ENCODE measurements around the gene DNM1. TPM values are rescaled to one million over a fixed set of nuclear protein-coding genes. Genes with fewer than 3 reads are reported as not detected.
A peak's percentile ranks its signal among the peaks of the same experiment; 100 is the strongest.

DNM1 gene
- total and polyA plus RNA-seq, 10 of the 15 experiments (the other 5 are each of a cell fraction or from before 2014, with no cell fraction given), result 0.06 to 0.67 (median 0.19) TPM; not detected in 3

- TF ChIP-seq IRF4 (IDR thresholded peaks at IDR 0.05; ENCODE audit: low read depth, low read length) (no peak), ZNF384 (IDR thresholded peaks at IDR 0.05; ENCODE audit: borderline replicate concordance, low read depth, low read length) (no peak), STAT3 (IDR thresholded peaks at IDR 0.05; ENCODE audit: low read depth, low read length) (no peak), SUZ12 (IDR thresholded peaks at IDR 0.05; ENCODE audit: unreplicated experiment) (peak; percentile 59), PBX3 (IDR thresholded peaks at IDR 0.05; ENCODE audit: insufficient replicate concordance, low read depth, low read length) (no peak), PRDM15 (CRISPR knock-in tag; IDR thresholded peaks at IDR 0.05) (no peak), NFXL1 (IDR thresholded peaks at IDR 0.05; ENCODE audit: borderline replicate concordance) (no peak), ZSCAN29 (IDR thresholded peaks at IDR 0.05) (0 out of 2 replicates have a peak, but pooled peaks have one; percentile 62)
Observed at GRCh38 chr9:128203024-128203706, at the start of gene DNM1 (continued).
